RPMI8226 (cell line): ENCODE results near the gene RNU1-2.
"Not testable (repeated sequence)": the region's sequence is repeated elsewhere in the genome, so short reads cannot be mapped to it uniquely, and the experiment has no call there.

ENCODE experiments used
- DNase-seq: peaks from one replicate; pipeline ENCODE4 v3.0.0-alpha.2; 2015

Gene RNU1-2

GRCh38 chr1:16888860-16889816 lies 6.6 kb upstream of the RNU1-2 start:
- no peak for DNase-seq

GRCh38 chr1:16890539-16891021 lies 5.2 kb upstream of the RNU1-2 start:
- not testable (repeated sequence) for DNase-seq

- DNase-seq, result not testable (repeated sequence)
Measured at GRCh38 chr1:16891057-16891456, 4.7 kb upstream of the RNU1-2 start.

GRCh38 chr1:16892978-16893525 lies 2.7 kb upstream of the RNU1-2 start:
- not testable (repeated sequence) for DNase-seq

- DNase-seq, result not testable (repeated sequence)
Measured at GRCh38 chr1:16893796-16894195, 2.0 kb upstream of the RNU1-2 start.

GRCh38 chr1:16894338-16894737 lies 1.4 kb upstream of the RNU1-2 start:
- not testable (repeated sequence) for DNase-seq

GRCh38 chr1:16895233-16895597 lies 565 bp upstream of the RNU1-2 start:
- DNase-seq, result not testable (repeated sequence)

GRCh38 chr1:16896316-16897055 lies 706 bp downstream of the RNU1-2 start:
- DNase-seq, result peak; percentile 77

- not testable (repeated sequence) for DNase-seq
Measured at GRCh38 chr1:16897653-16898052, 1.9 kb downstream of the RNU1-2 start.

GRCh38 chr1:16898298-16898697 lies 2.5 kb downstream of the RNU1-2 start:
- not testable (repeated sequence) for DNase-seq

- DNase-seq, result not testable (repeated sequence)
Measured at GRCh38 chr1:16899020-16899419, 3.2 kb downstream of the RNU1-2 start.

- DNase-seq, result peak; percentile 42
Measured at GRCh38 chr1:16900751-16901150, 5.0 kb downstream of the RNU1-2 start.

- not testable (repeated sequence) for DNase-seq
Measured at GRCh38 chr1:16901371-16901770, 5.6 kb downstream of the RNU1-2 start.

GRCh38 chr1:16903054-16903453 lies 7.3 kb downstream of the RNU1-2 start:
- peak; percentile 47 for DNase-seq

- no peak for DNase-seq
Measured at GRCh38 chr1:16903458-16903796, 7.6 kb downstream of the RNU1-2 start.

- peak; percentile 99 for DNase-seq
Measured at GRCh38 chr1:16904560-16905109, 8.9 kb downstream of the RNU1-2 start.

GRCh38 chr1:16905110-16905867 lies 9.5 kb downstream of the RNU1-2 start:
- peak; percentile 72 for DNase-seq

GRCh38 chr1:16905868-16906702 lies 10.3 kb downstream of the RNU1-2 start:
- DNase-seq, result peak; percentile 56

- peak; percentile 56 for DNase-seq
Measured at GRCh38 chr1:16906873-16907272, 11.1 kb downstream of the RNU1-2 start.

GRCh38 chr1:16907870-16908758 lies 12.3 kb downstream of the RNU1-2 start:
- DNase-seq, result no peak
